B cell (primary cell): Measurements from ENCODE around the gene MAML2. TPM values are rescaled to one million over a fixed set of nuclear protein-coding genes. Genes with fewer than 3 reads are reported as not detected.

Experiments used
- ATAC-seq: fragments of 200-7000 bp; cut with Tn5 transposase; one replicate; pipeline ENCODE4 v1.10.0; 2021; ENCODE audit warnings: low read depth, mild to moderate bottlenecking, moderate number of reproducible peaks, moderate library complexity
- CTCF ChIA-PET: fragments of 350-600 bp; sonication (Branson Sonifier 250); formaldehyde crosslinking; loops from one replicate; lab custom pipeline; 2021; ENCODE audit warnings: antibody characterized with exemption, inconsistent platforms; lab: Charles Lee
- POLR2A ChIA-PET: fragments of 350-600 bp; sonication (Branson Sonifier 250); formaldehyde crosslinking; loops from one replicate; lab custom pipeline; 2021; ENCODE audit warnings: antibody characterized with exemption; lab: Charles Lee
- DNase-seq: peaks from one replicate; pipeline ENCODE4 v3.0.0; 2013
- H2AFZ ChIP-seq: 2 replicates; pipeline ENCODE4 v1.6.1; 2012; ENCODE audit warnings: mild to moderate bottlenecking, low read depth, low read length; ENCODE audit not compliant: insufficient read depth, poor library complexity, severe bottlenecking
- H3K27ac ChIP-seq, 2 donors: 1 replicate in 1 of 2; 2 replicates in 1 of 2; pipeline ENCODE4 v1.5.1; 2012 to 2013; ENCODE audit warnings: low read length in 2 of 2, mild to moderate bottlenecking in 2 of 2, moderate library complexity in 1 of 2
- H3K27me3 ChIP-seq, 4 experiments: fragments of 200-600 bp in 1 of 4; sonication (generic) in 1 of 4; replicated peaks in 1 of 4; 1 replicate in 2 of 4; 2 replicates in 2 of 4; pipeline versions ENCODE4 v1.6.1 to v1.7.0; 2013 to 2016; ENCODE audit warnings: low read length in 3 of 4, mild to moderate bottlenecking in 2 of 4, mixed read lengths in 1 of 4, moderate library complexity in 1 of 4; ENCODE audit not compliant: insufficient read depth in 4 of 4, control insufficient read depth in 3 of 4; ENCODE audit errors: control extremely low read depth in 1 of 4
- H3K36me3 ChIP-seq, 2 experiments: replicated peaks in 1 of 2; 1 replicate in 1 of 2; 2 replicates in 1 of 2; pipeline versions ENCODE4 v1.6.1 to v1.7.1; 2013; ENCODE audit warnings: low read length in 1 of 2; ENCODE audit not compliant: insufficient read depth in 2 of 2, control insufficient read depth in 1 of 2; ENCODE audit errors: control extremely low read depth in 1 of 2, extremely low read depth in 1 of 2
- H3K4me1 ChIP-seq, 2 donors: fragments of 200-600 bp in 1 of 2; sonication (generic) in 1 of 2; 1 replicate in 1 of 2; 2 replicates in 1 of 2; pipeline versions ENCODE4 v1.5.1 to v1.6.1; 2013 to 2017; ENCODE audit warnings: low read length in 2 of 2; ENCODE audit not compliant: control insufficient read depth in 2 of 2, insufficient read depth in 2 of 2
- H3K4me2 ChIP-seq: replicated peaks from 2 replicates; pipeline ENCODE3; 2012; ENCODE audit warnings: mild to moderate bottlenecking, low read depth, low read length; ENCODE audit not compliant: poor library complexity, severe bottlenecking
- H3K4me3 ChIP-seq, 5 experiments: fragments of 200-600 bp in 1 of 5; sonication (generic) in 1 of 5; 1 replicate in 3 of 5; 2 replicates in 2 of 5; pipeline versions ENCODE4 v1.5.1 to v1.7.0; 2011 to 2016; ENCODE audit warnings: low read length in 4 of 5, mild to moderate bottlenecking in 4 of 5, low read depth in 2 of 5, control low read depth in 1 of 5, moderate library complexity in 1 of 5; ENCODE audit not compliant: insufficient read depth in 1 of 5; ENCODE audit errors: control extremely low read depth in 1 of 5, extremely low read depth in 1 of 5
- H3K79me2 ChIP-seq: fragments of 200-600 bp; sonication (generic); one replicate; pipeline ENCODE4 v1.6.0; 2016; ENCODE audit warnings: low read length; ENCODE audit not compliant: control insufficient read depth, insufficient read depth
- H3K9ac ChIP-seq: fragments of 200-600 bp; sonication (generic); 2 replicates; pipeline ENCODE4 v1.6.1; 2017; ENCODE audit warnings: mild to moderate bottlenecking, low read length, moderate library complexity
- H3K9me3 ChIP-seq, 3 donors: one replicate each; pipeline versions ENCODE4 v1.6.1 to v1.7.1; 2013; ENCODE audit warnings: low read length in 2 of 3; ENCODE audit not compliant: control insufficient read depth in 2 of 3, insufficient read depth in 1 of 3; ENCODE audit errors: control extremely low read depth in 1 of 3
- H4K20me1 ChIP-seq: 2 replicates; pipeline ENCODE4 v1.6.0; 2012; ENCODE audit warnings: mild to moderate bottlenecking, low read length; ENCODE audit not compliant: insufficient read depth, control insufficient read depth, poor library complexity, severe bottlenecking
- H3K27ac Mint-ChIP-seq: one replicate; pipeline ENCODE4 v1.8.0; 2021; ENCODE audit warnings: mixed read lengths
- H3K27me3 Mint-ChIP-seq: one replicate; pipeline ENCODE4 v1.8.0; 2021; ENCODE audit warnings: mixed read lengths
- H3K4me1 Mint-ChIP-seq: one replicate; pipeline ENCODE4 v1.8.0; 2021; ENCODE audit warnings: mixed read lengths
- H3K4me3 Mint-ChIP-seq: one replicate; pipeline ENCODE4 v1.8.0; 2021; ENCODE audit warnings: mixed read lengths
- H3K9me3 Mint-ChIP-seq: one replicate; pipeline ENCODE4 v1.8.0; 2022; ENCODE audit warnings: mixed read lengths; ENCODE audit not compliant: insufficient read depth
- CTCF ChIP-seq: fragments of 200-600 bp; IDR thresholded peaks from one replicate; pipeline ENCODE4 v1.8.0; 2022; ENCODE audit warnings: antibody characterized with exemption, mild to moderate bottlenecking
- EZH2 ChIP-seq: IDR thresholded peaks from 2 replicates; pipeline ENCODE4 v1.6.1; 2012; ENCODE audit warnings: borderline replicate concordance, low read depth, mild to moderate bottlenecking, moderate library complexity, low read length; ENCODE audit not compliant: insufficient read depth, poor library complexity, severe bottlenecking
- WGBS: methylation state at CpG from one replicate; pipeline ENCODE4 v1.1.5; 2013; ENCODE audit warnings: missing lambda C conversion rate; ENCODE audit not compliant: insufficient coverage; 5-methylcytosine and 5-hydroxymethylcytosine counted together
- intact Hi-C: fragments of 100-400 bp; cut with micrococcal nuclease; formaldehyde crosslinking; loops from one replicate; pipeline ENCODE4 v1.10.0; 2022
- polyA plus RNA-seq: library from polyadenylated mRNA; depleted of rRNA; stranded (reverse); fragments of >200 nt; gene quantifications from 2 replicates; pipeline ENCODE4 v1.2.3, GENCODE V29; 2012
- total RNA-seq, 2 donors: library from RNA; stranded (reverse); fragments of 120-200 nt in 1 of 2; gene quantifications; 1 replicate in 1 of 2; 2 replicates in 1 of 2; pipeline versions ENCODE4 v1.2.3 to v1.2.4, GENCODE V29; 2013 to 2022

Gene MAML2
- total and polyA plus RNA-seq, 2 donors (not counting 1 experiment from before 2014, with no cell fraction given) = 10.7 to 26.4 TPM

DNA sequence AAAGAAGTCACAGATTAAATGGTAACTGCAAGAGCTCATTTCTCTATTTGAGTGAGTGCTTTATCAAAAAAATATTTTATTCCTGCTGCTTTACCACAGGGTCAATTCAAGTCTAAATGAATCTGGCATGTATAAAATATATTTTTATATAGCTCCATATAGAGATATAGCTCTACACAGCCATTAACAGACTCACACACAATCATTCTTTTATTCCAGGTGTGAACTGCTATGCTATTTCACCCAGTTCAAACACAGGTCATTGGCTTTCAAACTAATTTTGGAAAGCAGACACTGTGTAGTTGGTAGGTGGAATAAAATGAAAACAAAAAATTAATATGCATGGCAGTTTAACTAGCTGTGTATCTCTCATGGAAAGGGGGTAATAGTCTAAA, 63.1 kb downstream of the MAML2 start:
- Histone ChIP-seq H3K36me3 (peaks cover 0 to 2% of the 10 kb centered on the region in 2 experiments), H3K9me3 (no peaks in the 10 kb centered on the region), H2AFZ (no peak overlapping the region), H4K20me1 (no peaks in the 10 kb centered on the region), H3K79me2 (peaks cover 52% of the 10 kb centered on the region), H3K4me2 (no peak overlapping the region), H3K27ac (no peak overlapping the region), H3K4me1 (peaks cover 3 to 8% of the 10 kb centered on the region in 2 donors), H3K4me3 (no peak overlapping the region), H3K27me3 (no peaks in the 10 kb centered on the region), H3K9ac (no peak overlapping the region)
- Mint-ChIP-seq H3K9me3 (no peaks in the 10 kb centered on the region), H3K27me3 (no peaks in the 10 kb centered on the region), H3K27ac (no peak overlapping the region), H3K4me3 (no peak overlapping the region), H3K4me1 (peaks cover 39% of the 10 kb centered on the region)
- TF ChIP-seq CTCF = no peak
- TF ChIP-seq EZH2 = no peak
- no peak for DNase-seq
- CTCF ChIA-PET = interaction anchor here (0.5 to 2.2 kb wide), 4 partner anchors 10 to 160 kb away, joined by 3 to 7 read pairs (median 4); partner anchors contain the start of gene MAML2
- no peak for ATAC-seq
- intact Hi-C loops = no loop called here
- POLR2A ChIA-PET = no interaction called here

- WGBS = 100% methylated on average over 3 of the region's 3 CpGs
- no peak overlapping the region for H3K4me3 ChIP-seq
- H3K79me2 ChIP-seq = peaks cover 49% of the 10 kb centered on the region
- no peak overlapping the region for H3K4me2 ChIP-seq
- TF ChIP-seq EZH2 (no peak), CTCF (no peak)
- no peak for DNase-seq
- H3K4me1 ChIP-seq = peaks cover 3 to 8% of the 10 kb centered on the region in 2 donors
- H3K36me3 ChIP-seq = peaks cover 0 to 2% of the 10 kb centered on the region in 2 experiments
- ATAC-seq = no peak
- H3K27ac Mint-ChIP-seq = no peak overlapping the region
- no peaks in the 10 kb centered on the region for H3K27me3 ChIP-seq
- intact Hi-C loops = no loop called here
- no peaks in the 10 kb centered on the region for H3K27me3 Mint-ChIP-seq
- no peak overlapping the region for H3K9ac ChIP-seq
- H2AFZ ChIP-seq = no peak overlapping the region
- no peaks in the 10 kb centered on the region for H4K20me1 ChIP-seq
- no peak overlapping the region for H3K27ac ChIP-seq
- CTCF ChIA-PET = interaction anchor here (0.5 to 2.2 kb wide), 4 partner anchors 9 to 160 kb away, joined by 3 to 7 read pairs (median 4); partner anchors contain the start of gene MAML2
- no peaks in the 10 kb centered on the region for H3K9me3 ChIP-seq
- no peaks in the 10 kb centered on the region for H3K9me3 Mint-ChIP-seq
- H3K4me3 Mint-ChIP-seq = no peak overlapping the region
- peaks cover 36% of the 10 kb centered on the region for H3K4me1 Mint-ChIP-seq
- POLR2A ChIA-PET = no interaction called here
These were observed 63.7 kb downstream of the MAML2 start for GRCh38 chr11:96279018-96279895.
